K562 (cell line): Measurements from ENCODE around the gene MET.

Experiments
- BDP1 ChIP-seq: IDR thresholded peaks from 3 replicates; pipeline ENCODE4 v1.6.1; 2011; ENCODE audit not compliant: insufficient read length, insufficient read depth
- KAT7 ChIP-seq: sonication (generic); formaldehyde crosslinking; IDR thresholded peaks from 2 replicates; pipeline ENCODE4 v1.8.0; 2022; ENCODE audit warnings: missing genetic modification reagents, mild to moderate bottlenecking, borderline replicate concordance
- POLR2AphosphoS5 ChIP-seq: IDR thresholded peaks from 2 replicates; pipeline ENCODE4 v1.6.1; 2011; ENCODE audit warnings: mild to moderate bottlenecking, low read depth, low read length, moderate library complexity; ENCODE audit not compliant: control insufficient read depth, insufficient read depth
- ZC3H11A ChIP-seq: IDR thresholded peaks from 2 replicates; pipeline ENCODE4 v1.6.1; 2012; ENCODE audit warnings: low read depth, low read length, improper control_type of control experiment
- ZFP1 ChIP-seq: fragments of 450-650 bp; formaldehyde crosslinking; IDR thresholded peaks from 2 replicates; pipeline ENCODE4 v1.4.0; 2020; ENCODE audit warnings: mild to moderate bottlenecking, mixed read lengths
- TF ChIP-seq, protein P1 (sequence below): sonication (generic); formaldehyde crosslinking; IDR thresholded peaks from 2 replicates; pipeline ENCODE4 v1.8.0; 2023; ENCODE audit warnings: mild to moderate bottlenecking, missing genetic modification reagents
- TF ChIP-seq, protein P2 (sequence below), 3 experiments: IDR thresholded peaks in 2 of 3; conservative IDR thresholded peaks in 1 of 3; 2 replicates each; pipeline ENCODE4 v1.5.1; 2011 to 2012; ENCODE audit warnings: low read length in 3 of 3, mild to moderate bottlenecking in 3 of 3, control low read depth in 2 of 3, improper control_type of control experiment in 1 of 3, inconsistent platforms in 1 of 3, low read depth in 1 of 3, mixed read lengths in 1 of 3, moderate library complexity in 1 of 3; ENCODE audit not compliant: insufficient read depth in 2 of 3

DNA sequence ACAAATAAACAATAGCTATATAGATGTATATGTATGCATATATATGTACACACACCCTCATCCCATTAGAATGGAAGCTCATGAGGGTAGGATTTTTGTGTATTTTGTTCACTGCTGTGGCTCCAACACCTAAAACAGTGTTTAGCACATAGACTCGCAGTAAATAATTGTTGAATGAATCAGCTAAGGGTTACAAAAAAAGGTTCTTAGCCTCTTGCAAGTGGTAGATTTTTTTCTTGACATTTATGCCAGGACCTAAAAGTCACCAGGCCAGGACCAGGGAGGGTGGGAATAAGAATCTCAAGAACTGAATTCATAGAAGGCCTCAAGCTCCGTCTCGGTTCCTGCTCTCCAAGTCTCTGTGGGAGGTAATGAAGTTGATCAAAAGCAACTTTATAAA lies 107.9 kb downstream of the MET start:
- TF ChIP-seq, protein P1, sequence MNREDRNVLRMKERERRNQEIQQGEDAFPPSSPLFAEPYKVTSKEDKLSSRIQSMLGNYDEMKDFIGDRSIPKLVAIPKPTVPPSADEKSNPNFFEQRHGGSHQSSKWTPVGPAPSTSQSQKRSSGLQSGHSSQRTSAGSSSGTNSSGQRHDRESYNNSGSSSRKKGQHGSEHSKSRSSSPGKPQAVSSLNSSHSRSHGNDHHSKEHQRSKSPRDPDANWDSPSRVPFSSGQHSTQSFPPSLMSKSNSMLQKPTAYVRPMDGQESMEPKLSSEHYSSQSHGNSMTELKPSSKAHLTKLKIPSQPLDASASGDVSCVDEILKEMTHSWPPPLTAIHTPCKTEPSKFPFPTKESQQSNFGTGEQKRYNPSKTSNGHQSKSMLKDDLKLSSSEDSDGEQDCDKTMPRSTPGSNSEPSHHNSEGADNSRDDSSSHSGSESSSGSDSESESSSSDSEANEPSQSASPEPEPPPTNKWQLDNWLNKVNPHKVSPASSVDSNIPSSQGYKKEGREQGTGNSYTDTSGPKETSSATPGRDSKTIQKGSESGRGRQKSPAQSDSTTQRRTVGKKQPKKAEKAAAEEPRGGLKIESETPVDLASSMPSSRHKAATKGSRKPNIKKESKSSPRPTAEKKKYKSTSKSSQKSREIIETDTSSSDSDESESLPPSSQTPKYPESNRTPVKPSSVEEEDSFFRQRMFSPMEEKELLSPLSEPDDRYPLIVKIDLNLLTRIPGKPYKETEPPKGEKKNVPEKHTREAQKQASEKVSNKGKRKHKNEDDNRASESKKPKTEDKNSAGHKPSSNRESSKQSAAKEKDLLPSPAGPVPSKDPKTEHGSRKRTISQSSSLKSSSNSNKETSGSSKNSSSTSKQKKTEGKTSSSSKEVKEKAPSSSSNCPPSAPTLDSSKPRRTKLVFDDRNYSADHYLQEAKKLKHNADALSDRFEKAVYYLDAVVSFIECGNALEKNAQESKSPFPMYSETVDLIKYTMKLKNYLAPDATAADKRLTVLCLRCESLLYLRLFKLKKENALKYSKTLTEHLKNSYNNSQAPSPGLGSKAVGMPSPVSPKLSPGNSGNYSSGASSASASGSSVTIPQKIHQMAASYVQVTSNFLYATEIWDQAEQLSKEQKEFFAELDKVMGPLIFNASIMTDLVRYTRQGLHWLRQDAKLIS = no peak
- TF ChIP-seq POLR2AphosphoS5 = no peak
- no peak for TF ChIP-seq ZFP1 (CRISPR knock-in tag)
- no peak for TF ChIP-seq BDP1
- no peak for TF ChIP-seq KAT7 (CRISPR knock-in tag)
- TF ChIP-seq ZC3H11A = no peak
- TF ChIP-seq, protein P2, sequence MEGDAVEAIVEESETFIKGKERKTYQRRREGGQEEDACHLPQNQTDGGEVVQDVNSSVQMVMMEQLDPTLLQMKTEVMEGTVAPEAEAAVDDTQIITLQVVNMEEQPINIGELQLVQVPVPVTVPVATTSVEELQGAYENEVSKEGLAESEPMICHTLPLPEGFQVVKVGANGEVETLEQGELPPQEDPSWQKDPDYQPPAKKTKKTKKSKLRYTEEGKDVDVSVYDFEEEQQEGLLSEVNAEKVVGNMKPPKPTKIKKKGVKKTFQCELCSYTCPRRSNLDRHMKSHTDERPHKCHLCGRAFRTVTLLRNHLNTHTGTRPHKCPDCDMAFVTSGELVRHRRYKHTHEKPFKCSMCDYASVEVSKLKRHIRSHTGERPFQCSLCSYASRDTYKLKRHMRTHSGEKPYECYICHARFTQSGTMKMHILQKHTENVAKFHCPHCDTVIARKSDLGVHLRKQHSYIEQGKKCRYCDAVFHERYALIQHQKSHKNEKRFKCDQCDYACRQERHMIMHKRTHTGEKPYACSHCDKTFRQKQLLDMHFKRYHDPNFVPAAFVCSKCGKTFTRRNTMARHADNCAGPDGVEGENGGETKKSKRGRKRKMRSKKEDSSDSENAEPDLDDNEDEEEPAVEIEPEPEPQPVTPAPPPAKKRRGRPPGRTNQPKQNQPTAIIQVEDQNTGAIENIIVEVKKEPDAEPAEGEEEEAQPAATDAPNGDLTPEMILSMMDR (IDR thresholded peaks at IDR 0.05 in 2 of 3, conservative IDR thresholded peaks at IDR 0.05 in 1 of 3; ENCODE audit: insufficient read depth in 2 of 3, low read depth in 1 of 3, low read length in 3 of 3) = no peak
